ENCODE measurements around the gene SLC35D2.
A peak's percentile ranks its signal among the peaks of the same experiment; 100 is the strongest.
"Not testable (repeated sequence)": the region's sequence is repeated elsewhere in the genome, so short reads cannot be mapped to it uniquely, and the experiment has no call there.

SLC35D2 gene

DNA sequence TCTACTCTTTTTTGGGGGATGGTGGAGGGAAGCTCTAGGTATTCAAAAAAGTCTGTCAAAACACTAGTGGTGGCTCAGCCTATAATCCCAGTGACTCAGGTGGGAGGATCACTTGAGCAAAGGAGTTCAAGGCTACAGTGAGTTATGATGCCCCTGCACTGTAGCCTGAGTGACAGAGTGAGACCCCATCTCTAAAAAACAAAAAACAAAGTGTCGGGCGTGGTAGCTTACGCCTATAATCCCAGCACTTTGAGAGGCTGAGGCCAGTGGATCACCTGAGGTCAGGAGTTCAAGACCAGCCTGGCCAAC is 15.8 kb upstream of the SLC35D2 start:
- no peak for DNase-seq

- no peak for DNase-seq
These were observed 15.2 kb upstream of the SLC35D2 start for GRCh38 chr9:96398582-96399324.

GRCh38 chr9:96395964-96396363 is 12.5 kb upstream of the SLC35D2 start:
- DNase-seq = no peak

- no peak for DNase-seq
These were observed 11.5 kb upstream of the SLC35D2 start for GRCh38 chr9:96394832-96395496.

- DNase-seq = no peak
These were observed 8.8 kb upstream of the SLC35D2 start for GRCh38 chr9:96392263-96392662.

DNA sequence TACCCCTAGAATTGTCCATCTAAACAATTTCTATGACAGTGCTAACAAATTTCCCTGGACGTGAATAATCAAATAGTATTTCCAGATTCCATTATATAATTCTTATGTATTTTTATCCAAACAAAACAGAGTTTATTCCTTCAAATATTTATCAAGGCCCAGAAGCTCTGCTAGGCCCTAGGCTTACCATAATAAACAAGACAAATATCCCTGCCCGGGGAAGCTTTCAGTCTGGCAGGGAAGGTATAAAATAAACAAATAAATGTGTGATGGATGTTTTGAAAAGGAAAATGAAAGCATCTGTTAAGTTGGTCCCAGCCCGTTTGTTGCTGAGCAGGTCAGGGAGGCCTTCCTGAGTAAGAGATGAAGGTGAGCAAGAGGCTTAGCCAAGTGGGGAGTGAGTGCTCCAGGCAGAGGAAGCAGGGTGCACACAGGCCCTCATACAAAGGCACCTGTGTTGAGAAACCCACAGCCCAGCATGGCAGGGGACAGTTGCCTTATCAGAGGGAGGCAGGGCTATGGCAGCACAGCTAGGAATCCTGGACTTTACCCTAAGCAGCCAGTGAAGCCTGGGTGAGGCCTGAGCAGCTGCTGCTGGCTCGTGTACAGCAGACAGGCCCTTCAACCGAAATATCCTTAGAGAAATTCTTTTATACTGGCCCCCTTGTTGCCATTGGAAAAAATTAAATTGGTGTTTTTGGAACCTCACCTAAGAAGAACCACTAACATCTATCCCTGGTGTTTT is 7.7 kb upstream of the SLC35D2 start:
- no peak for DNase-seq

DNA sequence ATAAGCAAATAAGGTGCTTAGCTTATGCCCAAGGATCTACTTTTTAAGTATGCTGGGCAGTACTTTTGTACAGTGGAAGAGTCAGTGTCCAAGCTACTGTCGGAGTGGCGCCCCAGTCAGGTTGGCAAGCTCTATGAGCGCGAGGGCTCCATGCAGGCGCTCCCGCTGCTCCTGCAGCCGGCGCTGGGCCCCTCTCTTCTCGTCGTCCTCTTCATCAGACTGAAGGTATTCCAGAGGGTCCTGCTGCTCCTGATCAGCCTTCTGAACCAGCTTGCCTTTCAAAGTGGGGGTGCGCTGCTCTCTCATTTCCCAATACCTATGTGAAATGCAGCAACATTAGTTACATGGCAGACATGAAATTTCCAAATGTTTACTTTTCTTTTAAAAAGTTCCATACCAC is 4.6 kb upstream of the SLC35D2 start:
- DNase-seq = no peak

GRCh38 chr9:96386157-96386556 is 2.6 kb upstream of the SLC35D2 start:
- no peak for DNase-seq

- DNase-seq = no peak
These were observed 709 bp downstream of the SLC35D2 start for GRCh38 chr9:96382839-96383164.

- peak; percentile 30 for DNase-seq
These were observed 1.3 kb downstream of the SLC35D2 start for GRCh38 chr9:96382175-96382574.

GRCh38 chr9:96381696-96382095 is 1.8 kb downstream of the SLC35D2 start:
- no peak for DNase-seq

DNA sequence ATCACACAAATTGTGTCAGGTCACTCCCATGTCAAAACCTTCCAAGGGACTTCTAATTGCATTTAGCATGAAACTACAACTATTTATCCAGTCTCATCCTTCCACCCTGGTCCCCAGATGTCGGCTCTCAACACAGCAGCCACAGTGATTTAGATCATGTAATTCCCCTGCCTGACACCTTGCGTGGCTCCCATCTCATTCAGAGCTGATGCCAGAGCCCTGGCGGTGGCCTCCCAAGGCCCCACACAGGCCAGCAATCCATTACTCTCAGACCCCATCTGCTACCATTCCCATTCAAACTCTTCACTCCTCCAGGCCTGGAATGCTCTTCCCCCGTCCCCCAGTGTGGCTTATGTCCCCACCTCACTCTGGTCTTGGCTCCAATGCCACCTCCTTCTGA is 2.4 kb downstream of the SLC35D2 start:
- DNase-seq = no peak

- DNase-seq = no peak
These were observed 4.0 kb downstream of the SLC35D2 start for GRCh38 chr9:96379461-96379860.

DNA sequence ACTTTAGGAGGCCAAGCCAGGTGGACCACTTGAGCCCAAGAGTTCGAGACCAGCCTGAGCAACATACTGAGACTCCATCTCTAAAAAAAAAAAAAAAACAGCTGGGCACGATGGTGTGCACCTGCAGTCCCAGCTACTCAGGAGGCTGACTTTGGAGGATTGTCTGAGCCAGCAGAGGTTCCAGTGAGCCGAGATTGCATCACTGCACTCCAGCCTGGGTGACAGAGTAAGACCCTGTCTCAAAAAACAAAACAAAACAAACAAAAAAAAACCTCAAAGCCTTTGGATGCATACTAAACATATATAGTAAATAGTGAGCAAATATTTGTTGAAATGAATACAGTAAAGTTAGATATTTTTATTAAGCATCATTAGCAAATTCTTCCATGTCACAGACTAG is 5.3 kb downstream of the SLC35D2 start:
- DNase-seq = no peak

GRCh38 chr9:96376891-96377874 is 6.3 kb downstream of the SLC35D2 start:
- DNase-seq = peak; percentile 62

DNA sequence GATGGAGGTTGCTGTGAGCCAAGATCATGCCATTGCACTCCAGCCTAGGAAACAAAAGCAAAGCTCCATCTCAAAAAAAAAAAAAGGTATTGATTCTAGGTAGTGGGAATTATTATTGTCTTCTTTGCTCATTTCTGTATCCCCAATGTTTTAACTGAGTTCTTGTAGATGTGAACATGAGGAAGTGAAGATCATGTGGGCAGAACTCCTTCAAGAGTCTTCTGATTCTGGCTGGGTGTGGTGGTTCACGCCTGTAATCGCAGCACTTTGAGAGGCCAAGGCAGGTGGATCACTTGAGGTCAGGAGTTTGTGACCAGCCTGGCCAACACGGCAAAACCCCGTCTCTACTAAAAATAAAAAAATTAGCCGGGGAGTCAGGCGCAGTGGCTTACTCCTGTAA is 8.0 kb downstream of the SLC35D2 start:
- DNase-seq = not testable (repeated sequence)

DNA sequence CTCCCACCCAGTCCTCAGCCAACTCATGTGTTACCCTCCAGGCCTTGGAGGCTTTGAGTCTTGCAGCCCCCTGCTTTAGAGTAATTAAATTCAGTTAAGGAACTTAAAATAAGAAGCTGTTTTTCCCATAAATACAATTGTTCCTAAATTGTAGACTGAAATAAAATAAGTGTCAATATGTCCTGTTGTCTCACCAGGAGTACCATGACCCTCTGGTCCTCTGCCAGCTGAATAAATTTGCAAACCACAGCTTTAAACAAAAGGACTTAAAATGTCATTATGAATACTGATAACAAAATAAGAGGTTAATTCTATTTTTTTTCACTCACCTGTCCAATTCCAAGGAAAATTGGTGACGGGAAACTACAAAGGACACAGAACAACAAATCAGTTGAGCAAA is 15.6 kb downstream of the SLC35D2 start:
- no peak for DNase-seq

DNA sequence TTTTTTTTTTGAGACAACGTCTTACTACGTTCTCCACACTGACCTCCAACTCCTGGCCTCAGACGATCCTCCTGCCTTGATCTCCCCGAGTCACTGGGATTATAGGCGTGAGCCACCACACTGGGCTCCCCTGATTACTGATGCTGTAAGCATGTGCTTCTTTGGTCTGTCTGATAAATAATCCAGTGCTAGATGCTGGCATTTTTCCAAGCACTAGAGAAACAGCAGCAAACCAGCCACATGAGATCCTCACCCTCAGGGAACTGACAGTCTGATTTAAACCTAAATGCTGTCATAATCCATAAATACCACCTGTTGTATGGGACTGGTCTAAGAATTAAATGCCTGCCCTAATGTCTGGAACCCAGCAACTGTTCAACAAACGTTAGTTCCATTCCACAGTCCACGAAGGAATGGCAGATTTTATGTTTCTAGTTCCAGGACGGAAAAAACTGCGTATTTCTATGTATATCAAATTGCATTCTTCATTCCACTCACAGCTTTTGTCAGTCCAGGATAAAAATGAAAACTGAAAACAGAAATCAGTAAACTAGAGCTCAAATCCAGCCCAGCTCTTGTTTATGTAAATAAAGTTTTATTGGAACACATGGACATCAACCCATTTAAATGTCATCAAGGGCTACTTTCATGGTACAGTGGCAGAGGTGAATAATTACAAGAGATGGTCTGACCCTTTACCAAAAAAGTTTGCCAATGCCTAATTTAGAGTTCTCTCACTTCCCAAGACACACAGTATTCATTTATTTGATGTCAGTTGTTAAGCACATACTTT is 20.1 kb downstream of the SLC35D2 start:
- DNase-seq = no peak

- not testable (repeated sequence) for DNase-seq
These were observed 21.4 kb downstream of the SLC35D2 start for GRCh38 chr9:96362119-96362518.

GRCh38 chr9:96361668-96362067 is 21.8 kb downstream of the SLC35D2 start:
- no peak for DNase-seq

- no peak for DNase-seq
These were observed 22.5 kb downstream of the SLC35D2 start for GRCh38 chr9:96360976-96361375.

DNA sequence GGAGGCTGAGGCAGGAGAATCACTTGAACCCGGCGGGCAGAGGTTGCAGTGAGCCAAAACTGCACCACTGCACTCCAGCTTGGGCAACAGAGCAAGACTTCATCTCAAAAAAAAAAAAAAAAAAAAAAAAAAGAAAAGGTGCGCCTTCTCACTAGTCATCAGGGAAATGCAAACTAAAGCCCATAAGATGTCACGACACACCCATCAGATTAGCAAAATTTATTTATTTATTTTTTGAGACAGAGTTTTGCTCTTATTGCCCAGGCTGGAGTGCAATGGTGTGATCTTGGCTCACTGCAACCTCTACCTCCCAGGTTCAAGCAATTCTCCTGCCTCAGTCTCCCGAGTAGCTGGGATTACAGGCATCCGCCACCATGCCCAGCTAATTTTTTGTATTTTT is 23.0 kb downstream of the SLC35D2 start:
- DNase-seq = not testable (repeated sequence)
